H9 (cell line): ENCODE measurements around the gene ABI3. TPM values are rescaled to one million over a fixed set of nuclear protein-coding genes. Genes with fewer than 3 reads are reported as not detected.
A peak's percentile ranks its signal among the peaks of the same experiment; 100 is the strongest.

Source experiments
- DNase-seq: peaks from one replicate; pipeline ENCODE4 v3.0.0-alpha.2; 2017
- H2AFZ ChIP-seq: one replicate; pipeline ENCODE4 v1.6.1; 2013; ENCODE audit warnings: mild to moderate bottlenecking, low read length, control low read depth, moderate library complexity
- H2AK5ac ChIP-seq: 2 replicates; pipeline ENCODE4 v1.6.1; 2013; ENCODE audit warnings: low read length, control low read depth, mixed read lengths; ENCODE audit not compliant: insufficient read length
- H2BK120ac ChIP-seq: one replicate; pipeline ENCODE4 v1.6.1; 2013; ENCODE audit warnings: low read depth, mild to moderate bottlenecking, low read length, control low read depth, inconsistent platforms; ENCODE audit not compliant: poor library complexity, severe bottlenecking
- H2BK12ac ChIP-seq: 2 replicates; pipeline ENCODE4 v1.6.1; 2013; ENCODE audit warnings: low read length, control low read depth, mixed read lengths, low read depth; ENCODE audit not compliant: insufficient read length
- H2BK15ac ChIP-seq: 2 replicates; pipeline ENCODE4 v1.6.1; 2013; ENCODE audit warnings: low read depth, low read length, control low read depth
- H2BK20ac ChIP-seq: one replicate; pipeline ENCODE4 v1.6.1; 2013; ENCODE audit warnings: low read depth, mild to moderate bottlenecking, low read length, control low read depth, inconsistent platforms; ENCODE audit not compliant: poor library complexity, severe bottlenecking
- H2BK5ac ChIP-seq: 2 replicates; pipeline ENCODE4 v1.6.1; 2013; ENCODE audit warnings: low read length, control low read depth, mixed read lengths; ENCODE audit not compliant: insufficient read length
- H3K14ac ChIP-seq: 2 replicates; pipeline ENCODE4 v1.6.1; 2013; ENCODE audit warnings: low read length, control low read depth; ENCODE audit not compliant: insufficient read depth
- H3K18ac ChIP-seq: 2 replicates; pipeline ENCODE4 v1.6.1; 2013; ENCODE audit warnings: low read depth, mild to moderate bottlenecking, mixed read lengths, low read length, control low read depth; ENCODE audit not compliant: insufficient read length
- H3K23ac ChIP-seq: 2 replicates; pipeline ENCODE4 v1.6.1; 2013; ENCODE audit warnings: low read length, control low read depth, mixed read lengths, low read depth; ENCODE audit not compliant: insufficient read length
- H3K23me2 ChIP-seq: 2 replicates; pipeline ENCODE4 v1.6.1; 2013; ENCODE audit warnings: low read depth, mild to moderate bottlenecking, mixed read lengths, low read length, control low read depth; ENCODE audit not compliant: insufficient read length, poor library complexity, severe bottlenecking
- H3K27ac ChIP-seq: 2 replicates; pipeline ENCODE4 v1.5.1; 2013; ENCODE audit warnings: low read length, control low read depth, mixed read lengths, low read depth; ENCODE audit not compliant: insufficient read length
- H3K27me3 ChIP-seq: 2 replicates; pipeline ENCODE4 v1.6.1; 2013; ENCODE audit warnings: low read length, control low read depth, inconsistent platforms; ENCODE audit not compliant: insufficient read depth
- H3K4ac ChIP-seq: 2 replicates; pipeline ENCODE4 v1.6.1; 2013; ENCODE audit warnings: low read depth, mild to moderate bottlenecking, control low read depth, inconsistent platforms, low read length, moderate library complexity
- H3K4me1 ChIP-seq: 2 replicates; pipeline ENCODE4 v1.6.1; 2013; ENCODE audit warnings: low read length, control low read depth, inconsistent platforms; ENCODE audit not compliant: insufficient read depth
- H3K4me2 ChIP-seq: 2 replicates; pipeline ENCODE4 v1.6.1; 2013; ENCODE audit warnings: low read length, control low read depth, mixed read lengths; ENCODE audit not compliant: insufficient read length, insufficient read depth
- H3K56ac ChIP-seq: 2 replicates; pipeline ENCODE4 v1.6.1; 2013; ENCODE audit warnings: low read depth, mild to moderate bottlenecking, mixed read lengths, low read length, control low read depth; ENCODE audit not compliant: insufficient read length
- H3K79me1 ChIP-seq: 2 replicates; pipeline ENCODE4 v1.6.1; 2013; ENCODE audit warnings: low read depth, mild to moderate bottlenecking, moderate library complexity, low read length, control low read depth, inconsistent platforms; ENCODE audit not compliant: insufficient read depth, poor library complexity, severe bottlenecking
- H3K79me2 ChIP-seq: 2 replicates; pipeline ENCODE4 v1.6.1; 2013; ENCODE audit warnings: low read length, control low read depth, inconsistent platforms; ENCODE audit not compliant: insufficient read depth
- H3K9ac ChIP-seq: 2 replicates; pipeline ENCODE4 v1.6.1; 2013; ENCODE audit warnings: low read length, control low read depth, mixed read lengths; ENCODE audit not compliant: insufficient read length; ENCODE audit errors: extremely low read depth
- H3K9me3 ChIP-seq: one replicate; pipeline ENCODE4 v1.6.1; 2013; ENCODE audit warnings: low read depth, low read length, inconsistent platforms; ENCODE audit not compliant: control insufficient read depth
- H3T11ph ChIP-seq: one replicate; pipeline ENCODE4 v1.6.1; 2013; ENCODE audit warnings: mild to moderate bottlenecking, low read length, control low read depth, inconsistent platforms
- H4K20me1 ChIP-seq: one replicate; pipeline ENCODE4 v1.6.1; 2013; ENCODE audit not compliant: control insufficient read depth, insufficient read length, insufficient read depth
- H4K5ac ChIP-seq: 2 replicates; pipeline ENCODE4 v1.6.1; 2013; ENCODE audit warnings: low read depth, mild to moderate bottlenecking, mixed read lengths, low read length, control low read depth; ENCODE audit not compliant: insufficient read length
- H4K8ac ChIP-seq: replicated peaks from 2 replicates; pipeline ENCODE4 v1.6.1; 2013; ENCODE audit warnings: low read length, control low read depth, mixed read lengths, low read depth; ENCODE audit not compliant: insufficient read length
- H4K91ac ChIP-seq: 2 replicates; pipeline ENCODE4 v1.6.1; 2013; ENCODE audit warnings: low read depth, mild to moderate bottlenecking, moderate library complexity, mixed read lengths, low read length, control low read depth; ENCODE audit not compliant: insufficient read length
- H3K27ac Mint-ChIP-seq, 3 experiments: 2 replicates in 2 of 3; 3 replicates in 1 of 3; pipeline ENCODE4 v1.8.0; 2020 to 2021; ENCODE audit warnings: mixed read lengths in 3 of 3, mild to moderate bottlenecking in 1 of 3, moderate library complexity in 1 of 3
- H3K27me3 Mint-ChIP-seq: 2 replicates; pipeline ENCODE4 v1.8.0; 2021; ENCODE audit warnings: low read depth, mild to moderate bottlenecking, moderate library complexity, mixed read lengths
- H3K36me3 Mint-ChIP-seq, 3 experiments: 2 replicates in 2 of 3; 3 replicates in 1 of 3; pipeline ENCODE4 v1.8.0; 2020 to 2021; ENCODE audit warnings: low read depth in 3 of 3, mixed read lengths in 3 of 3; ENCODE audit not compliant: insufficient read depth in 1 of 3
- H3K4me1 Mint-ChIP-seq, 2 experiments: 2 replicates each; pipeline ENCODE4 v1.8.0; 2020; ENCODE audit warnings: mixed read lengths in 2 of 2
- H3K4me3 Mint-ChIP-seq, 2 experiments: 2 replicates in 1 of 2; 3 replicates in 1 of 2; pipeline ENCODE4 v1.8.0; 2020 to 2021; ENCODE audit warnings: mild to moderate bottlenecking in 2 of 2, mixed read lengths in 2 of 2, moderate library complexity in 1 of 2
- H3K9me3 Mint-ChIP-seq, 2 experiments: 2 replicates in 1 of 2; 3 replicates in 1 of 2; pipeline ENCODE4 v1.8.0; 2020; ENCODE audit warnings: mild to moderate bottlenecking in 2 of 2, mixed read lengths in 2 of 2, moderate library complexity in 1 of 2
- WGBS: extraction: QIAGEN DNeasy Blood & Tissue Kit; methylation state at CpG from one replicate; pipeline ENCODE4 v1.1.7; 2013; ENCODE audit warnings: missing lambda C conversion rate, low lambda C conversion rate, mixed read lengths; ENCODE audit not compliant: insufficient read length; ENCODE audit errors: extremely low coverage; 5-methylcytosine and 5-hydroxymethylcytosine counted together
- total RNA-seq: library from RNA; stranded (reverse); gene quantifications from 2 replicates; pipeline ENCODE4 v1.2.1, GENCODE V29; 2021
- TF ChIP-seq, protein P1 (sequence below): fragments of 200-600 bp; sonication (generic); conservative IDR thresholded peaks from 3 replicates; pipeline ENCODE4 v1.8.0; 2021; ENCODE audit warnings: antibody characterized with exemption, mild to moderate bottlenecking

The ABI3 gene
- total RNA-seq, 1 experiment from 2014 or later = 2.1 TPM

DNA sequence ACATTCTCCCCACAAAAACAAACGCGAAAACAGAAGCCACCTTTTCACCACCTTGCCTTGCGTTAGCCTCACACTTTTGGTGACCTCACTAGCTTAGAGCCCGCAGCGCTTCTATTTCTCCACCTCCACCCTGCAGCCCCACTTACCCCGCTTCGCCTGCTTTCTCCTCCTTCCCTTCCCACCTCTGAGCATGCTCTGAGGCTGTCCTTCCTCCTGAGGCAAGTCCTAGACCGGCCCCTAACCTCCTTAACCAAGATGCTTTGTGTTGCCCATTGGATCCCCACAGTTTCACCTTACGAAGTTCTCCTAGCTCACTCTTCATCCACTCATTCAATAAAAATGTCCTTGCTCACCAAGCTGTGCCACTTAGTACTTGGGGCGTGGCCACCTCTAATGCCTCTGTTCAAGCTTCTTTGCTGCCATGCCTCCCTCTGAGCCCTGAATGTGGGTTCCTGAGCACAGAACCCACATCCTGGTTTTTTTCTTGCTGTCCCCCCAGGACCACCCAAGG lies 1.4 kb upstream of the ABI3 start:
- no peak overlapping the region for H3K4ac ChIP-seq
- H2BK15ac ChIP-seq = no peak overlapping the region
- TF ChIP-seq, protein P1, sequence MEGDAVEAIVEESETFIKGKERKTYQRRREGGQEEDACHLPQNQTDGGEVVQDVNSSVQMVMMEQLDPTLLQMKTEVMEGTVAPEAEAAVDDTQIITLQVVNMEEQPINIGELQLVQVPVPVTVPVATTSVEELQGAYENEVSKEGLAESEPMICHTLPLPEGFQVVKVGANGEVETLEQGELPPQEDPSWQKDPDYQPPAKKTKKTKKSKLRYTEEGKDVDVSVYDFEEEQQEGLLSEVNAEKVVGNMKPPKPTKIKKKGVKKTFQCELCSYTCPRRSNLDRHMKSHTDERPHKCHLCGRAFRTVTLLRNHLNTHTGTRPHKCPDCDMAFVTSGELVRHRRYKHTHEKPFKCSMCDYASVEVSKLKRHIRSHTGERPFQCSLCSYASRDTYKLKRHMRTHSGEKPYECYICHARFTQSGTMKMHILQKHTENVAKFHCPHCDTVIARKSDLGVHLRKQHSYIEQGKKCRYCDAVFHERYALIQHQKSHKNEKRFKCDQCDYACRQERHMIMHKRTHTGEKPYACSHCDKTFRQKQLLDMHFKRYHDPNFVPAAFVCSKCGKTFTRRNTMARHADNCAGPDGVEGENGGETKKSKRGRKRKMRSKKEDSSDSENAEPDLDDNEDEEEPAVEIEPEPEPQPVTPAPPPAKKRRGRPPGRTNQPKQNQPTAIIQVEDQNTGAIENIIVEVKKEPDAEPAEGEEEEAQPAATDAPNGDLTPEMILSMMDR = no peak
- H2BK12ac ChIP-seq = peak overlapping the region; percentile 40
- no peak overlapping the region for H4K8ac ChIP-seq
- peaks cover 4% of the 10 kb centered on the region; the same call in 1 of the 2 replicates for H3K4me1 ChIP-seq
- Mint-ChIP-seq H3K27me3 (peaks cover 21% of the 10 kb centered on the region), H3K27ac (no peak overlapping the region), H3K9me3 (no peaks in the 10 kb centered on the region), H3K36me3 (no peaks in the 10 kb centered on the region; a peak in 1 of 7 replicates), H3K4me3 (no peak overlapping the region), H3K4me1 (peaks cover 32 to 37% of the 10 kb centered on the region in 2 experiments)
- H3K4me2 ChIP-seq = no peak overlapping the region
- no peak overlapping the region for H2AK5ac ChIP-seq
- no peaks in the 10 kb centered on the region for H3K9me3 ChIP-seq
- H4K5ac ChIP-seq = no peak overlapping the region
- H2BK20ac ChIP-seq = no peak overlapping the region
- H3K27me3 ChIP-seq = no peaks in the 10 kb centered on the region
- no peak overlapping the region for H3K27ac ChIP-seq
- WGBS = no CpG with 5 or more reads among the region's 10 CpGs
- H3K23ac ChIP-seq = no peak overlapping the region
- H2AFZ ChIP-seq = no peak overlapping the region
- no peaks in the 10 kb centered on the region for H4K20me1 ChIP-seq
- no peak overlapping the region for H3K9ac ChIP-seq
- H3K79me2 ChIP-seq = no peaks in the 10 kb centered on the region
- H3K23me2 ChIP-seq = no peaks in the 10 kb centered on the region
- DNase-seq = no peak
- no peak overlapping the region for H4K91ac ChIP-seq
- no peak overlapping the region for H2BK5ac ChIP-seq
- no peak overlapping the region for H3K14ac ChIP-seq
- no peak overlapping the region for H3T11ph ChIP-seq
- no peaks in the 10 kb centered on the region for H3K79me1 ChIP-seq
- H3K56ac ChIP-seq = no peak overlapping the region
- no peak overlapping the region for H3K18ac ChIP-seq
- no peak overlapping the region for H2BK120ac ChIP-seq
